Activated CD8-positive, alpha-beta memory T cell treated with anti-CD3 and anti-CD28 coated beads, Interleukin-2, amount 50 U/mL, for 48 hours (primary cell): ENCODE measurements around the gene PRODH2.

Experiments
- DNase-seq: peaks from one replicate; pipeline ENCODE4 v3.0.0-alpha.2; 2020

Gene PRODH2

GRCh38 chr19:35757231-35757748 lies 55.4 kb downstream of the PRODH2 start:
- DNase-seq: peak; percentile 78

GRCh38 chr19:35756377-35757230 lies 56.0 kb downstream of the PRODH2 start, which contains the start of gene HSPB6:
TSS of gene HSPB6 (minus strand) at chr19:35757029. CDS start at chr19:35757008, 21 bp downstream.
- no peak for DNase-seq

DNA sequence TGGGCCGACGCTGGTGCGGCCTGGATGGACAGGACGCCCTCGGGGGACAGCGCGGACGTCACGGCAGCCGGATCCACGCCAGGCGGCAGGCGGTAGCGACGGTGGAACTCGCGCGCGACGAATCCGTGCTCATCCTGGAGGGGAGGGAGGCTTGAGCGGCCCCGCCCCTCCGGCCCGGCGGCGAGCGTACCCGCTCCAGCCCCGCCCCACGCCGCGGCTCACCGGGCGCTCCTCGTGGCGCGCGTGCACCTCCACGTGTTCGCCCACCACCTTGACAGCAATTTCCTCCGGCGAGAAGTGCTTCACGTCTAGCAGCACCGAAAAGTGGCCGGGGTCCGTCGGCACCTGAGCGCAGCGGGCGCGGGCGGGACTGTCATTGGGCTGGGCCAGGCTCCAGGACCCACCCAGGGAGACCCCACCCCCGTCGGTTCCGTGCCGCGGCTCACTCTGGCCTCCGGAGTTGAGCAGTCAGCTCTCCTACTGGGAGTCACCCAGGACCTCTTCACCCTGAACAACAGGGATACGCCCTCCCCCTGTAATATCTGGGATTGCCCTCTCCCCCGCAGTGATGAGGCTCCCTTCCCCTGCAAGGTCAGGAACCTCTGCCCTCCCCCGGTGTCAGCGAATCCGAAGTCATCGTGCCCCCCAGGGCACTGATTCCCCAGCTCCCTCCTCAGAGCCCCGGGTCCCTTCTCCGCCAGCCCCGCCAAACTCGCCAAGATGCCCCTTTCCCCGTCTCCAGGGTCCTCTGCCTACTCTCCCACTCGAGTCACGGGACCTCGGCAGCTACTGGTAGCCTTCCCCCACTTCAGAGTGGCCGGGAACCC lies 56.9 kb downstream of the PRODH2 start:
- peak; percentile 70 for DNase-seq

GRCh38 chr19:35755131-35755549 lies 57.5 kb downstream of the PRODH2 start:
- no peak for DNase-seq

GRCh38 chr19:35754370-35755130 lies 58.1 kb downstream of the PRODH2 start:
- no peak for DNase-seq

GRCh38 chr19:35753634-35754369 lies 58.8 kb downstream of the PRODH2 start:
- DNase-seq: no peak

DNA sequence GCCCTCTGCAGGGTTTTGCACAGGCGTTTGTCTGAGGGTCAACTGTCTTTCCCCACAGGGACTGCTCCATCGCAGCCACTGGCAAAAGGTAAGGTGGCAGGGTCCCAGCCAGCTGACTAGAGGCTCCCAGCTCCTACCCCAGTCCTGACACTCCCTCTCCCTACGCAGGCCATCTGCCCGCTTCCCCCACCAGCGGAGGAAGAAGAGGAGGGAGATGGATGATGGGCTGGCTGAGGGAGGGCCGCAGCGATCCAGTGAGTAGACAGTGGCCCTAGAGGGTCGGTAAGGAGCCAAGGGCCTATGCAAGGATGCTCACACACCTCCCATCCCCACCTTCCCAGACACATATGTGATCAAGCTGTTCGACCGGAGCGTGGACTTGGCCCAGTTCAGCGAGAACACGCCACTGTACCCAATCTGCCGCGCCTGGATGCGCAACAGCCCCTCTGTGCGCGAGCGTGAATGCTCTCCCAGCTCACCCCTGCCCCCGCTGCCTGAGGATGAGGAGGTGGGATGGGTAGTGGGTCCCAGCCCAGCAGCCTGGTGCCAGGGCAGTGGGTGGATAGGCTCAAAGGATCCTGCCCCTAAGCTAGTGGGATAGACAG lies 59.8 kb downstream of the PRODH2 start:
- DNase-seq: no peak

DNA sequence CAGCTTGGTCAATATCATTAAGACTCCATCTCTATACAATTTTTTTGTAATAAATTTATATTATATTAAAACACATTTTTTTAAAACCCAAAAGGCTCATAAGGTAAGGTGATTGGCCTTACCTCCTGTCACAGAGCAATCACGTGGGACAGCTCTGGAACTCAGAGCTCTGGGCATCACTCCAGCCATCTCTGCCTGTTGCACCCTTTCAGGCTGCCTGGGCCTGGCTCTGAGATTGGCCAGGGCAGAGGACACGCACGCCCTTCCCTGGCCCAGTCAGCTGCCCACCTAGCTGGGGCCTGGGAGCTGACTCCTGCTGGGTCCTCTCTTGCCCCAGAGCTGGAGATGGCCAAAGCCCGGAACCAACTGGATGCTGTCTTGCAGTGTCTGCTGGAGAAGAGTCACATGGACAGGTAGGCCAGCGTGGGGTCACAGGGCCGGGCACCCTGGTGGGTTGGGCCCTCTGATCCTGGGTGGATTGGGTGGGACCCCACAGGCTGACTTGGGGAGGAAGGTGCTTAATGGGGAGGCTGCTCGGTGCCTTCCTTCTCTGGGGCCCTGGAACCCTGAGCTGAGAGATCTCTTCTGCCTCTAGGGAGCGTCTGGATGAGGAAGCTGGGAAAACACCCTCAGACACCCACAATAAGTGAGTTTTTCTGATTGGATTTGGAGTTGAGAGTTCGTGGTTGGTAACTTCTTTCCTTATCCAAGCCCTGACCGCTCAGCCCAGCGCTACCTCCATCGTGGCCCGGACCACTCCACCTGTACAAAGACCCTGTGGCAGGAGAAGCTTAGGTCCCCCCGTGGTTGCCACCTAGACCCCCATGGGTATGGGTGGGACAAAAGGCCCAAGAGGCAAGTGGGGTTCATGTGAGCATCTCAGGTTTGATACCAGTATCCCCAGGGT lies 60.6 kb downstream of the PRODH2 start:
- no peak for DNase-seq

DNA sequence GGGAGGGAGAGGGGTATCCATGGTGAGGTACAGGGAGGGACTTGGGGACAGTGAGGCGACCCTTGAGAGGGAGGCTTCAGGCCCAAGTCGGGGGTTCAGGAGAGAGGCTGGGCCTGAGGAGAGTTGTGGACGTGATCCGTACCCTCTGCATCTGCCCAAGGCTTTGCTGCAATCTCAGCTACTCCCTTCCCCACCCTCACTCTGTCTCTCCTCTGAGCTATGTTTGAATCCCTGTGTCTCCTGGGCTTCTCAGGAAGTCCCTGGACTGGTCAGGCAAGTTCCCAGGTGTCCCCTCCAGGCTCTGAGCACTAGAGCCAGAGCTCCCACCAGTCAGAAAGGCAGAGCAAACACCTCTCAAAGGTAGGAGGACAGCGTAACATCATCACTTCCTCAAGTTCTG lies 62.5 kb downstream of the PRODH2 start:
- DNase-seq: no peak
